ENCODE measurements around the gene RLN3.
"Not testable (repeated sequence)": the region's sequence is repeated elsewhere in the genome, so short reads cannot be mapped to it uniquely, and the experiment has no call there.

DNA sequence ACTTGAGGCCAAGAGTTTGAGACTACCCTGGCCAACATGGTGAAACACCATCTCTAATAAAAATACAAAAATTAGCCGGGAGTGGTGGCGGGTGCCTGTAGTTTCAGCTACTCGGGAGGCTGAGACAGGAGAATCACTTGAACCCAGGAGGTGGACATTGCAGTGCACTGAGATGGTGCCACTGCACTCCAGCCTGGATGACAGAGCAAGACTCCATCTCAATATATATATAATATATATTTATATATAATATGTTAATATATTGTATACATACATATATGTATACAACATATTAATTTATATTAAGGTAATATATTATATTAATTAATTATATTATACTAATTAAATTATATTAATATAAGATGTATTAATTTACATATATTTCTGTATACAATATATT is 8.2 kb upstream of the RLN3 start:
- TF ChIP-seq, protein P1, sequence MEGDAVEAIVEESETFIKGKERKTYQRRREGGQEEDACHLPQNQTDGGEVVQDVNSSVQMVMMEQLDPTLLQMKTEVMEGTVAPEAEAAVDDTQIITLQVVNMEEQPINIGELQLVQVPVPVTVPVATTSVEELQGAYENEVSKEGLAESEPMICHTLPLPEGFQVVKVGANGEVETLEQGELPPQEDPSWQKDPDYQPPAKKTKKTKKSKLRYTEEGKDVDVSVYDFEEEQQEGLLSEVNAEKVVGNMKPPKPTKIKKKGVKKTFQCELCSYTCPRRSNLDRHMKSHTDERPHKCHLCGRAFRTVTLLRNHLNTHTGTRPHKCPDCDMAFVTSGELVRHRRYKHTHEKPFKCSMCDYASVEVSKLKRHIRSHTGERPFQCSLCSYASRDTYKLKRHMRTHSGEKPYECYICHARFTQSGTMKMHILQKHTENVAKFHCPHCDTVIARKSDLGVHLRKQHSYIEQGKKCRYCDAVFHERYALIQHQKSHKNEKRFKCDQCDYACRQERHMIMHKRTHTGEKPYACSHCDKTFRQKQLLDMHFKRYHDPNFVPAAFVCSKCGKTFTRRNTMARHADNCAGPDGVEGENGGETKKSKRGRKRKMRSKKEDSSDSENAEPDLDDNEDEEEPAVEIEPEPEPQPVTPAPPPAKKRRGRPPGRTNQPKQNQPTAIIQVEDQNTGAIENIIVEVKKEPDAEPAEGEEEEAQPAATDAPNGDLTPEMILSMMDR (IDR thresholded peaks at IDR 0.05; ENCODE audit: insufficient read depth, low read length): not testable (repeated sequence)
- TF ChIP-seq, protein P2, sequence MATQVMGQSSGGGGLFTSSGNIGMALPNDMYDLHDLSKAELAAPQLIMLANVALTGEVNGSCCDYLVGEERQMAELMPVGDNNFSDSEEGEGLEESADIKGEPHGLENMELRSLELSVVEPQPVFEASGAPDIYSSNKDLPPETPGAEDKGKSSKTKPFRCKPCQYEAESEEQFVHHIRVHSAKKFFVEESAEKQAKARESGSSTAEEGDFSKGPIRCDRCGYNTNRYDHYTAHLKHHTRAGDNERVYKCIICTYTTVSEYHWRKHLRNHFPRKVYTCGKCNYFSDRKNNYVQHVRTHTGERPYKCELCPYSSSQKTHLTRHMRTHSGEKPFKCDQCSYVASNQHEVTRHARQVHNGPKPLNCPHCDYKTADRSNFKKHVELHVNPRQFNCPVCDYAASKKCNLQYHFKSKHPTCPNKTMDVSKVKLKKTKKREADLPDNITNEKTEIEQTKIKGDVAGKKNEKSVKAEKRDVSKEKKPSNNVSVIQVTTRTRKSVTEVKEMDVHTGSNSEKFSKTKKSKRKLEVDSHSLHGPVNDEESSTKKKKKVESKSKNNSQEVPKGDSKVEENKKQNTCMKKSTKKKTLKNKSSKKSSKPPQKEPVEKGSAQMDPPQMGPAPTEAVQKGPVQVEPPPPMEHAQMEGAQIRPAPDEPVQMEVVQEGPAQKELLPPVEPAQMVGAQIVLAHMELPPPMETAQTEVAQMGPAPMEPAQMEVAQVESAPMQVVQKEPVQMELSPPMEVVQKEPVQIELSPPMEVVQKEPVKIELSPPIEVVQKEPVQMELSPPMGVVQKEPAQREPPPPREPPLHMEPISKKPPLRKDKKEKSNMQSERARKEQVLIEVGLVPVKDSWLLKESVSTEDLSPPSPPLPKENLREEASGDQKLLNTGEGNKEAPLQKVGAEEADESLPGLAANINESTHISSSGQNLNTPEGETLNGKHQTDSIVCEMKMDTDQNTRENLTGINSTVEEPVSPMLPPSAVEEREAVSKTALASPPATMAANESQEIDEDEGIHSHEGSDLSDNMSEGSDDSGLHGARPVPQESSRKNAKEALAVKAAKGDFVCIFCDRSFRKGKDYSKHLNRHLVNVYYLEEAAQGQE (IDR thresholded peaks at IDR 0.05; ENCODE audit: insufficient replicate concordance, low read depth): not testable (repeated sequence)
- TF ChIP-seq POLR2AphosphoS5 (IDR thresholded peaks at IDR 0.05; ENCODE audit: low read depth): not testable (repeated sequence)
